PC-3 (cell line): ENCODE data around the gene NDFIP2.

Experiments used
- EZH2phosphoT487 ChIP-seq: fragments of 300-600 bp; sonication (generic); IDR thresholded peaks from 2 replicates; pipeline ENCODE4 v1.6.1; 2018; ENCODE audit warnings: mild to moderate bottlenecking, antibody characterized with exemption, low read length, borderline replicate concordance
- TF ChIP-seq, protein P1 (sequence below): fragments of 300-600 bp; sonication (generic); conservative IDR thresholded peaks from 2 replicates; pipeline ENCODE4 v1.5.1; 2017; ENCODE audit warnings: antibody characterized with exemption, low read depth, mild to moderate bottlenecking, low read length

DNA sequence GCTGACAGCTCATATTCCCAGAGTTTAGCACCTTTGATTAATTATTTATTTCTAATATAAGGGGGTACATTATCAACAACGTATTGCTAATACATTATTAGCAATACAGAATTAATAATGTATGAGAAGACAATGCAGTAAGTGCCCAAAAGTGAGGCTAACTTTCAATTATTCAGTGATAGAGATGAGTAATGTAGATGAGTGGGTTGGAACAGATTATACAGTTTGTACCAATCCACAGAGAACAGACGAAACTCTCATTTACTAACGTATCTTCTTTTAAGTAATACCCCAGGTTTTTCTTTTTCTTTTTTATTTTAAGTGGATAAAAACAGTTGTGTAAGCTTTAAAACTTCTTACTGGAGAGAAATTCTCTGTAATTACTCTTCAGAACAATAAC lies 38.2 kb upstream of the NDFIP2 start:
- TF ChIP-seq, protein P1, sequence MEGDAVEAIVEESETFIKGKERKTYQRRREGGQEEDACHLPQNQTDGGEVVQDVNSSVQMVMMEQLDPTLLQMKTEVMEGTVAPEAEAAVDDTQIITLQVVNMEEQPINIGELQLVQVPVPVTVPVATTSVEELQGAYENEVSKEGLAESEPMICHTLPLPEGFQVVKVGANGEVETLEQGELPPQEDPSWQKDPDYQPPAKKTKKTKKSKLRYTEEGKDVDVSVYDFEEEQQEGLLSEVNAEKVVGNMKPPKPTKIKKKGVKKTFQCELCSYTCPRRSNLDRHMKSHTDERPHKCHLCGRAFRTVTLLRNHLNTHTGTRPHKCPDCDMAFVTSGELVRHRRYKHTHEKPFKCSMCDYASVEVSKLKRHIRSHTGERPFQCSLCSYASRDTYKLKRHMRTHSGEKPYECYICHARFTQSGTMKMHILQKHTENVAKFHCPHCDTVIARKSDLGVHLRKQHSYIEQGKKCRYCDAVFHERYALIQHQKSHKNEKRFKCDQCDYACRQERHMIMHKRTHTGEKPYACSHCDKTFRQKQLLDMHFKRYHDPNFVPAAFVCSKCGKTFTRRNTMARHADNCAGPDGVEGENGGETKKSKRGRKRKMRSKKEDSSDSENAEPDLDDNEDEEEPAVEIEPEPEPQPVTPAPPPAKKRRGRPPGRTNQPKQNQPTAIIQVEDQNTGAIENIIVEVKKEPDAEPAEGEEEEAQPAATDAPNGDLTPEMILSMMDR: no peak
- TF ChIP-seq EZH2phosphoT487: no peak
